ENCODE results near the gene MAFG. TPM values are rescaled to one million over a fixed set of nuclear protein-coding genes. Genes with fewer than 3 reads are reported as not detected.
A peak's percentile ranks its signal among the peaks of the same experiment; 100 is the strongest.

Gene MAFG
- total and polyA plus RNA-seq, 9 of the 15 experiments (the other 6 are each of a cell fraction or from before 2014, with no cell fraction given) = 1.1 to 58.1 (median 24.9) TPM

DNA sequence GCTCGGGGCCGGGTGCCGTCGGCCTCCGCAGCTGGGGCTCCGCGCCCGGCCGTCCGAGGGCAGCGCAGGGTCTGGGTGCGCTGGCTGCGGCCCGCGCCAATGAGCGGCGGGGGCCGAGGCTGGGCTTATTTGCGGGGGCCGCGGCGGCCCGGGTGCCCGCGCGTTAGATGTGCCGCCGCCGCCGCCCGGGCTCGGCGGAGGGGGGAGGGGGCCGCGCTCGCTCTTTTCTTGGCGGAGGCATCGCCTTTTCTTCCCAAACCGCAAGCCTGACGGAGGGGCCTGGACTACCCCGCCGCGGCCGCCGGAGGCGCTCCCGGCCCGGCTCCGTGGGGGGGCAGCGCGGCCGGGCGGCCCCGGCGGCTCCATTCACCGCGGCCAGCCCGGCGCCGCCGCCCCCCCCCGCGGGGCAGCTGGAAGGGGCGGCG is 33.6 kb upstream of the MAFG start, which contains the start of gene NOTUM (continued):
- TF ChIP-seq ESRRA (IDR thresholded peaks at IDR 0.05; ENCODE audit: borderline replicate concordance, low read depth) = peak; percentile 46; the same call in 1 of the 2 replicates
- no peak for TF ChIP-seq HINFP (tag; conservative IDR thresholded peaks at IDR 0.05; ENCODE audit: low read depth)
- TF ChIP-seq RAD21 (CRISPR knock-in tag; conservative IDR thresholded peaks at IDR 0.05 in 1 of 2, IDR thresholded peaks at IDR 0.05 in 1 of 2) = peak in 1 of 2 experiments; percentile 25; a peak in 2 of 4 replicates
- peak; percentile 48; the same call in 1 of the 2 replicates for TF ChIP-seq CXXC5 (CRISPR knock-in tag; IDR thresholded peaks at IDR 0.05)
- peak; percentile 48 for TF ChIP-seq HMGN3 (IDR thresholded peaks at IDR 0.05; ENCODE audit: borderline replicate concordance, extremely low read depth, insufficient read length, low read depth, low read length)
- no peak for TF ChIP-seq MCM3 (IDR thresholded peaks at IDR 0.05)
- TF ChIP-seq ZSCAN32 (CRISPR knock-in tag; IDR thresholded peaks at IDR 0.05) = no peak
- TF ChIP-seq SREBF2 (CRISPR knock-in tag; IDR thresholded peaks at IDR 0.05) = no peak
- TF ChIP-seq E2F6 (IDR thresholded peaks at IDR 0.05; ENCODE audit: borderline replicate concordance in 1 of 2, extremely low read depth in 1 of 2, insufficient read depth in 1 of 2, insufficient read length in 1 of 2, low read depth in 1 of 2, low read length in 1 of 2, poor library complexity in 1 of 2, severe bottlenecking in 1 of 2) = peak in 1 of 2 experiments; percentile 29
- TF ChIP-seq, protein P1, sequence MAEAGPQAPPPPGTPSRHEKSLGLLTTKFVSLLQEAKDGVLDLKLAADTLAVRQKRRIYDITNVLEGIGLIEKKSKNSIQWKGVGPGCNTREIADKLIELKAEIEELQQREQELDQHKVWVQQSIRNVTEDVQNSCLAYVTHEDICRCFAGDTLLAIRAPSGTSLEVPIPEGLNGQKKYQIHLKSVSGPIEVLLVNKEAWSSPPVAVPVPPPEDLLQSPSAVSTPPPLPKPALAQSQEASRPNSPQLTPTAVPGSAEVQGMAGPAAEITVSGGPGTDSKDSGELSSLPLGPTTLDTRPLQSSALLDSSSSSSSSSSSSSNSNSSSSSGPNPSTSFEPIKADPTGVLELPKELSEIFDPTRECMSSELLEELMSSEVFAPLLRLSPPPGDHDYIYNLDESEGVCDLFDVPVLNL (CRISPR knock-in tag; IDR thresholded peaks at IDR 0.05; ENCODE audit: low read depth) = no peak
- peak in 2 of 3 experiments; percentile 46 to 64; a peak in 4 of 6 replicates for TF ChIP-seq CTCF (IDR thresholded peaks at IDR 0.05 in 2 of 3, conservative IDR thresholded peaks at IDR 0.05 in 1 of 3; ENCODE audit: insufficient read depth in 2 of 3, low read depth in 1 of 3, low read length in 3 of 3)
- 0 out of 2 replicates have a peak, but pooled peaks have one; percentile 50 for TF ChIP-seq GATAD2B (IDR thresholded peaks at IDR 0.05; ENCODE audit: borderline replicate concordance)
- peak; percentile 78 for TF ChIP-seq CCNT2 (IDR thresholded peaks at IDR 0.05; ENCODE audit: borderline replicate concordance, extremely low read depth, insufficient read length, low read depth, low read length)
- no peak for TF ChIP-seq CBX8 (IDR thresholded peaks at IDR 0.05; ENCODE audit: borderline replicate concordance, extremely low read depth, low read depth, low read length, poor library complexity, severe bottlenecking)
- TF ChIP-seq SMAD4 (CRISPR knock-in tag; conservative IDR thresholded peaks at IDR 0.05) = peak; percentile 57; the same call in 1 of the 2 replicates
- peak; percentile 89 for TF ChIP-seq ZNF740 (CRISPR knock-in tag; IDR thresholded peaks at IDR 0.05)
- TF ChIP-seq ZNF740 (tag; IDR thresholded peaks at IDR 0.05) = peak in 1 of 2 experiments; percentile 98; a peak in 2 of 4 replicates
